K562 (cell line): ENCODE measurements around the gene TMEM63A. TPM values are rescaled to one million over a fixed set of nuclear protein-coding genes. Genes with fewer than 3 reads are reported as not detected.

Experiments used
- BACH1 ChIP-seq: fragments of 200-800 bp; sonication (Bioruptor generic); IDR thresholded peaks from 2 replicates; pipeline ENCODE4 v1.6.1; 2016; ENCODE audit warnings: missing genetic modification characterization, missing compliant biosample characterization
- BRD4 ChIP-seq: fragments of 200-600 bp; sonication (generic); IDR thresholded peaks from 2 replicates; pipeline ENCODE4 v1.6.1; 2017; ENCODE audit warnings: inconsistent platforms
- CREB1 ChIP-seq, 2 experiments: sonication (generic) in 1 of 2; formaldehyde crosslinking in 1 of 2; IDR thresholded peaks; 2 replicates each; pipeline versions ENCODE4 v1.6.1 to v1.8.0; 2012 to 2022; ENCODE audit warnings: inconsistent platforms in 1 of 2, mild to moderate bottlenecking in 1 of 2, missing genetic modification reagents in 1 of 2, moderate library complexity in 1 of 2
- E2F3 ChIP-seq: fragments of 250-450 bp; sonication (Bioruptor Pico); IDR thresholded peaks from 2 replicates; pipeline ENCODE4 v1.4.0; 2020; ENCODE audit warnings: mild to moderate bottlenecking
- GTF2A2 ChIP-seq: IDR thresholded peaks from 2 replicates; pipeline ENCODE4 v1.6.1; 2016; ENCODE audit warnings: mild to moderate bottlenecking, missing genetic modification characterization, missing compliant biosample characterization
- HDAC8 ChIP-seq: fragments of 450-650 bp; IDR thresholded peaks from 2 replicates; pipeline ENCODE4 v1.6.1; 2016; ENCODE audit warnings: mild to moderate bottlenecking, missing genetic modification characterization, moderate library complexity, missing compliant biosample characterization
- HDGF ChIP-seq: fragments of 450-650 bp; IDR thresholded peaks from 2 replicates; pipeline ENCODE4 v1.6.1; 2016
- JUND ChIP-seq, 2 experiments: IDR thresholded peaks; 2 replicates in 1 of 2; 3 replicates in 1 of 2; pipeline ENCODE4 v1.6.1; 2011; ENCODE audit warnings: borderline replicate concordance in 2 of 2, low read depth in 2 of 2, low read length in 2 of 2, improper control_type of control experiment in 1 of 2, missing biosample characterization in 1 of 2, missing genetic modification characterization in 1 of 2, missing genetic modification reagents in 1 of 2
- KAT8 ChIP-seq: fragments of 450-650 bp; IDR thresholded peaks from 2 replicates; pipeline ENCODE4 v1.6.1; 2016; ENCODE audit warnings: low read depth, mild to moderate bottlenecking
- NCOR1 ChIP-seq: fragments of 450-650 bp; IDR thresholded peaks from 2 replicates; pipeline ENCODE4 v1.6.1; 2016; ENCODE audit warnings: mild to moderate bottlenecking, moderate library complexity
- PRPF4 ChIP-seq: fragments of 200-400 bp; formaldehyde crosslinking; IDR thresholded peaks from one replicate; pipeline ENCODE4 v1.6.1; 2017; ENCODE audit warnings: low read length, low read depth, mild to moderate bottlenecking; ENCODE audit not compliant: insufficient read depth, poor library complexity, severe bottlenecking
- RBM14 ChIP-seq: fragments of 200-400 bp; formaldehyde crosslinking; IDR thresholded peaks from 2 replicates; pipeline ENCODE4 v1.6.1; 2018; ENCODE audit warnings: low read depth, mild to moderate bottlenecking, low read length, moderate library complexity, borderline replicate concordance; ENCODE audit not compliant: insufficient read depth
- SPI1 ChIP-seq: IDR thresholded peaks from 2 replicates; pipeline ENCODE4 v1.6.1; 2011; ENCODE audit warnings: low read depth, low read length, control low read depth, borderline replicate concordance
- TRIM28 ChIP-seq: fragments of 450-650 bp; IDR thresholded peaks from 2 replicates; pipeline ENCODE4 v1.6.1; 2017
- ZNF274 ChIP-seq: IDR thresholded peaks from 2 replicates; pipeline ENCODE4 v1.6.1; 2011; ENCODE audit warnings: low read depth, mild to moderate bottlenecking, low read length, moderate library complexity, borderline replicate concordance
- ZNF324 ChIP-seq: fragments of 250-450 bp; sonication (Bioruptor Pico); IDR thresholded peaks from 2 replicates; pipeline ENCODE4 v1.4.0; 2020; ENCODE audit warnings: mild to moderate bottlenecking
- ZNF766 ChIP-seq: fragments of 200-800 bp; sonication (Bioruptor generic); conservative IDR thresholded peaks from 2 replicates; pipeline ENCODE4 v1.6.1; 2016; ENCODE audit warnings: missing genetic modification characterization, missing compliant biosample characterization
- polyA plus RNA-seq, 8 experiments: library from polyadenylated mRNA; depleted of rRNA in 4 of 8; stranded (reverse) in 5 of 8; unstranded in 3 of 8; fragments of >200 nt; fragmentation: Nextera tagmentation in 2 of 8; fragmentation: Illumina TruSeq in 1 of 8; extraction: Ambion mirVana in 2 of 8; extraction: Trizol in 1 of 8; gene quantifications; 2 replicates each; pipeline versions ENCODE4 v1.2.1 to v1.2.3, GENCODE V29; 2011 to 2014; ENCODE audit warnings: inconsistent platforms in 1 of 8, missing spikeins in 1 of 8
- total RNA-seq, 7 experiments: library from RNA; depleted of rRNA in 6 of 7; stranded (reverse); fragments of >200 nt in 6 of 7; fragmentation: Illumina TruSeq in 2 of 7; extraction: Trizol in 2 of 7; gene quantifications; 2 replicates each; pipeline versions ENCODE4 v1.2.1 to v1.2.3, GENCODE V29; 2011 to 2021; ENCODE audit warnings: low replicate concordance in 1 of 7
- TF ChIP-seq, protein P1 (sequence below): fragments of 450-650 bp; formaldehyde crosslinking; IDR thresholded peaks from 2 replicates; pipeline ENCODE4 v1.4.0; 2022; ENCODE audit warnings: missing genetic modification characterization
- TF ChIP-seq, protein P2 (sequence below), 2 experiments: fragments of 450-650 bp; IDR thresholded peaks; 2 replicates each; pipeline ENCODE4 v1.6.1; 2016
- TF ChIP-seq, protein P3 (sequence below): fragments of 450-650 bp; IDR thresholded peaks from 2 replicates; pipeline ENCODE4 v1.6.1; 2016; ENCODE audit warnings: low read depth, mild to moderate bottlenecking, moderate library complexity
- TF ChIP-seq, protein P4 (sequence below): fragments of 250-450 bp; sonication (Bioruptor Pico); IDR thresholded peaks from 2 replicates; pipeline ENCODE4 v1.8.0; 2021; ENCODE audit warnings: moderate library complexity, mild to moderate bottlenecking, inconsistent platforms

The TMEM63A gene
- total and polyA plus RNA-seq, 9 of the 15 experiments (the other 6 are each of a cell fraction or from before 2014, with no cell fraction given) = 2.0 to 54.6 (median 17.5) TPM

DNA sequence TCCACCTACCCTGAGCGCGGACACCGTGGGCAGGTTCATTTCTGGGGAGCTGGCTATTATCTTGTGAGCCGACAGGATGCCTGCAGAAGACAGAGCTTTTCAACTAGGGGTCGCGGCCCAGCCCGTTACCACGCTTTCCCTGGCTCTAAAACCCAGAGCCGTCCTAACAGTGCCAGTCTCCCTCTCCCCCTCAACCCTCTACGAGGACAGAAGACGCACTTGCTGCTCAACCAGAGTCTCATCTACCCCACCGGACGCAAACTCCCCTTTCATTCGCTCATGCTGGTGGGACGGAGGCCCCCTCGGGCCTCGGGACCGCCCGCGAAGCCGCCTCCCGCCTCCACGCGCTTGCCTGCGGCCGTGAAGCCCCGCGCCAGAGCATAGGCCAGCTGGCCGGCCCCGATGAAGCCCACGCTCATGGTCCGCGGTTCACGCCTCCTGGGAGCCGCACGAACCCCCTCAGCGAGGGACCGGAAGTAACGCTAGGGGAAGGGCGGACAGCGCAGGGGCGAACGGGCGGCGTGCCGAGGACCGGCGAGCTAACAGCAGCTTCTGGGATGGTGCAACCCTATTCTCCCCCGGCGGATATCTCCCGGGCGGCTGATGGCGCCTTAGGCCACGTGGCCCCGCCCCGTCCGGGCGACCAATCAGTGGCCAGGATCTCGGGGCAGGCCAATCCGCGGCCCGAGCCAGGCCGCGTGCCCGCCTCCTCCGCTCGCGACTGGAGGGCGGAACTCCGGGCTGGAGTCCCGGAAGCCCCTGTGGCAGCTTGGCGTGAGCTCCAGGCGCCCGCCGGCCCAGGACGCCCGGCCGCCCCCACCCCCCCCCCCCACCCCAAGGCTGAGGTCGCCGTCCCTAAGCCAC is 41.7 kb upstream of the TMEM63A start, which contains the start of gene PYCR2 (continued):
- TF ChIP-seq, protein P1, sequence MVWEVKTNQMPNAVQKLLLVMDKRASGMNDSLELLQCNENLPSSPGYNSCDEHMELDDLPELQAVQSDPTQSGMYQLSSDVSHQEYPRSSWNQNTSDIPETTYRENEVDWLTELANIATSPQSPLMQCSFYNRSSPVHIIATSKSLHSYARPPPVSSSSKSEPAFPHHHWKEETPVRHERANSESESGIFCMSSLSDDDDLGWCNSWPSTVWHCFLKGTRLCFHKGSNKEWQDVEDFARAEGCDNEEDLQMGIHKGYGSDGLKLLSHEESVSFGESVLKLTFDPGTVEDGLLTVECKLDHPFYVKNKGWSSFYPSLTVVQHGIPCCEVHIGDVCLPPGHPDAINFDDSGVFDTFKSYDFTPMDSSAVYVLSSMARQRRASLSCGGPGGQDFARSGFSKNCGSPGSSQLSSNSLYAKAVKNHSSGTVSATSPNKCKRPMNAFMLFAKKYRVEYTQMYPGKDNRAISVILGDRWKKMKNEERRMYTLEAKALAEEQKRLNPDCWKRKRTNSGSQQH (CRISPR knock-in tag) = 0 out of 2 replicates have a peak, but pooled peaks have one; percentile 21
- TF ChIP-seq JUND (IDR thresholded peaks at IDR 0.05; ENCODE audit: borderline replicate concordance, low read depth, low read length) (peak; percentile 59; the same call in 1 of the 2 replicates), JUND (tag; IDR thresholded peaks at IDR 0.05; ENCODE audit: borderline replicate concordance, low read depth, low read length) (no peak; the same call in 2 of the 3 replicates), TRIM28 (peak; percentile 17; the same call in 1 of the 2 replicates), CREB1 (IDR thresholded peaks at IDR 0.05) (peak; percentile 56; the same call in 1 of the 2 replicates), CREB1 (CRISPR knock-in tag; IDR thresholded peaks at IDR 0.05) (peak; percentile 67; the same call in 1 of the 2 replicates), PRPF4 (no peak), HDGF (peak; percentile 58; the same call in 1 of the 2 replicates), ZNF274 (no peak), BRD4 (peak; percentile 54; the same call in 1 of the 2 replicates), SPI1 (peak; percentile 68; the same call in 1 of the 2 replicates), BACH1 (tag) (no peak), ZNF324 (no peak), E2F3 (CRISPR knock-in tag) (0 out of 2 replicates have a peak, but pooled peaks have one; percentile 13), RBM14 (peak; percentile 94; the same call in 1 of the 2 replicates), KAT8 (no peak), ZNF766 (CRISPR knock-in tag) (0 out of 2 replicates have a peak, but pooled peaks have one; percentile 24), NCOR1 (peak; percentile 5; the same call in 1 of the 2 replicates), HDAC8 (tag) (peak; percentile 82; the same call in 1 of the 2 replicates), GTF2A2 (tag) (no peak)
- TF ChIP-seq, protein P2, sequence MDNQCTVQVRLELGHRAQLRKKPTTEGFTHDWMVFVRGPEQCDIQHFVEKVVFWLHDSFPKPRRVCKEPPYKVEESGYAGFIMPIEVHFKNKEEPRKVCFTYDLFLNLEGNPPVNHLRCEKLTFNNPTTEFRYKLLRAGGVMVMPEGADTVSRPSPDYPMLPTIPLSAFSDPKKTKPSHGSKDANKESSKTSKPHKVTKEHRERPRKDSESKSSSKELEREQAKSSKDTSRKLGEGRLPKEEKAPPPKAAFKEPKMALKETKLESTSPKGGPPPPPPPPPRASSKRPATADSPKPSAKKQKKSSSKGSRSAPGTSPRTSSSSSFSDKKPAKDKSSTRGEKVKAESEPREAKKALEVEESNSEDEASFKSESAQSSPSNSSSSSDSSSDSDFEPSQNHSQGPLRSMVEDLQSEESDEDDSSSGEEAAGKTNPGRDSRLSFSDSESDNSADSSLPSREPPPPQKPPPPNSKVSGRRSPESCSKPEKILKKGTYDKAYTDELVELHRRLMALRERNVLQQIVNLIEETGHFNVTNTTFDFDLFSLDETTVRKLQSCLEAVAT (IDR thresholded peaks at IDR 0.05) = peak; percentile 75 to 84; a peak in 3 of 4 replicates
- TF ChIP-seq, protein P3, sequence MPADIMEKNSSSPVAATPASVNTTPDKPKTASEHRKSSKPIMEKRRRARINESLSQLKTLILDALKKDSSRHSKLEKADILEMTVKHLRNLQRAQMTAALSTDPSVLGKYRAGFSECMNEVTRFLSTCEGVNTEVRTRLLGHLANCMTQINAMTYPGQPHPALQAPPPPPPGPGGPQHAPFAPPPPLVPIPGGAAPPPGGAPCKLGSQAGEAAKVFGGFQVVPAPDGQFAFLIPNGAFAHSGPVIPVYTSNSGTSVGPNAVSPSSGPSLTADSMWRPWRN = peak; percentile 70
- TF ChIP-seq, protein P4, sequence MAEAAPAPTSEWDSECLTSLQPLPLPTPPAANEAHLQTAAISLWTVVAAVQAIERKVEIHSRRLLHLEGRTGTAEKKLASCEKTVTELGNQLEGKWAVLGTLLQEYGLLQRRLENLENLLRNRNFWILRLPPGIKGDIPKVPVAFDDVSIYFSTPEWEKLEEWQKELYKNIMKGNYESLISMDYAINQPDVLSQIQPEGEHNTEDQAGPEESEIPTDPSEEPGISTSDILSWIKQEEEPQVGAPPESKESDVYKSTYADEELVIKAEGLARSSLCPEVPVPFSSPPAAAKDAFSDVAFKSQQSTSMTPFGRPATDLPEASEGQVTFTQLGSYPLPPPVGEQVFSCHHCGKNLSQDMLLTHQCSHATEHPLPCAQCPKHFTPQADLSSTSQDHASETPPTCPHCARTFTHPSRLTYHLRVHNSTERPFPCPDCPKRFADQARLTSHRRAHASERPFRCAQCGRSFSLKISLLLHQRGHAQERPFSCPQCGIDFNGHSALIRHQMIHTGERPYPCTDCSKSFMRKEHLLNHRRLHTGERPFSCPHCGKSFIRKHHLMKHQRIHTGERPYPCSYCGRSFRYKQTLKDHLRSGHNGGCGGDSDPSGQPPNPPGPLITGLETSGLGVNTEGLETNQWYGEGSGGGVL = no peak
